ENCODE results near the gene PROX1. TPM values are rescaled to one million over a fixed set of nuclear protein-coding genes. Genes with fewer than 3 reads are reported as not detected.

PROX1 gene
- total RNA-seq, 1 donor from 2014 or later = 63.2 TPM

- peaks cover 34% of the 10 kb centered on the region for H3K36me3 Mint-ChIP-seq (ENCODE audit: insufficient read depth)
These were observed 11.0 kb downstream of the PROX1 start for GRCh38 chr1:213998785-213999184.

DNA sequence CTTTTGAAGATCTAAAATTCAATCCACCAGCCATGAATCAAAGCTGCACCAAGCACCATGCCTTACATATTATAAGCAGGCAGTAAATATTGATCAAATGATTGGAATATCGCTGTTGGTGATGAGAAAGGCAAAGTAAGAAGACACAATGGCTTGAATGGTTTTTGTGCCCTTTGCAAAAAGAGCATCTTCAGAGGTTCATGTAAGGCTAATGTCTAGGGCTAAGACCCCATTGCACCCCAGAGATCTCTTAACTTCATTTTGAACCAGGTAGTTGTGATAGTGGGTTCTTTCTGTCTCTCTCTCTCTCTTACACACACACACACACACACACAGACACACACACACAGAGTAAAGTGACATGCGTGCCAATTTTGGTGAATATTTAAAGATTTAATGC, 12.0 kb downstream of the PROX1 start:
- no peak overlapping the region for H3K4me3 Mint-ChIP-seq (ENCODE audit: low read depth)
- H3K27ac Mint-ChIP-seq = no peak overlapping the region
- no peaks in the 10 kb centered on the region for H3K27me3 Mint-ChIP-seq
- no peaks in the 10 kb centered on the region for H3K9me3 Mint-ChIP-seq (ENCODE audit: low read depth)
- DNase-seq (ENCODE audit: low spot score, unreplicated experiment) = no peak
- H3K36me3 Mint-ChIP-seq (ENCODE audit: insufficient read depth) = peaks cover 34% of the 10 kb centered on the region
- peaks cover 41% of the 10 kb centered on the region for H3K4me1 Mint-ChIP-seq (ENCODE audit: low read depth)
- TF ChIP-seq, protein P1, sequence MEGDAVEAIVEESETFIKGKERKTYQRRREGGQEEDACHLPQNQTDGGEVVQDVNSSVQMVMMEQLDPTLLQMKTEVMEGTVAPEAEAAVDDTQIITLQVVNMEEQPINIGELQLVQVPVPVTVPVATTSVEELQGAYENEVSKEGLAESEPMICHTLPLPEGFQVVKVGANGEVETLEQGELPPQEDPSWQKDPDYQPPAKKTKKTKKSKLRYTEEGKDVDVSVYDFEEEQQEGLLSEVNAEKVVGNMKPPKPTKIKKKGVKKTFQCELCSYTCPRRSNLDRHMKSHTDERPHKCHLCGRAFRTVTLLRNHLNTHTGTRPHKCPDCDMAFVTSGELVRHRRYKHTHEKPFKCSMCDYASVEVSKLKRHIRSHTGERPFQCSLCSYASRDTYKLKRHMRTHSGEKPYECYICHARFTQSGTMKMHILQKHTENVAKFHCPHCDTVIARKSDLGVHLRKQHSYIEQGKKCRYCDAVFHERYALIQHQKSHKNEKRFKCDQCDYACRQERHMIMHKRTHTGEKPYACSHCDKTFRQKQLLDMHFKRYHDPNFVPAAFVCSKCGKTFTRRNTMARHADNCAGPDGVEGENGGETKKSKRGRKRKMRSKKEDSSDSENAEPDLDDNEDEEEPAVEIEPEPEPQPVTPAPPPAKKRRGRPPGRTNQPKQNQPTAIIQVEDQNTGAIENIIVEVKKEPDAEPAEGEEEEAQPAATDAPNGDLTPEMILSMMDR (IDR thresholded peaks at IDR 0.05; ENCODE audit: unreplicated experiment) = no peak

More at GRCh38 chr1:213998785-213999184, 11.0 kb downstream of the PROX1 start:
- Mint-ChIP-seq H3K9me3 (ENCODE audit: low read depth) (no peaks in the 10 kb centered on the region), H3K4me3 (ENCODE audit: low read depth) (no peak overlapping the region), H3K4me1 (ENCODE audit: low read depth) (peaks cover 37% of the 10 kb centered on the region), H3K27me3 (no peaks in the 10 kb centered on the region), H3K27ac (peak overlapping the region; percentile 27)
- TF ChIP-seq, protein P1 (IDR thresholded peaks at IDR 0.05; ENCODE audit: unreplicated experiment) = no peak
- no peak for DNase-seq (ENCODE audit: low spot score, unreplicated experiment)

GRCh38 chr1:214002060-214002459, 14.3 kb downstream of the PROX1 start:
- Mint-ChIP-seq H3K4me1 (ENCODE audit: low read depth) (peaks cover 63% of the 10 kb centered on the region), H3K9me3 (ENCODE audit: low read depth) (no peaks in the 10 kb centered on the region), H3K27me3 (no peaks in the 10 kb centered on the region), H3K4me3 (ENCODE audit: low read depth) (peak overlapping the region; percentile 40), H3K27ac (peak overlapping the region; percentile 91), H3K36me3 (ENCODE audit: insufficient read depth) (peaks cover 26% of the 10 kb centered on the region)
- TF ChIP-seq, protein P1 (IDR thresholded peaks at IDR 0.05; ENCODE audit: unreplicated experiment) = no peak
- DNase-seq (ENCODE audit: low spot score, unreplicated experiment) = no peak

DNA sequence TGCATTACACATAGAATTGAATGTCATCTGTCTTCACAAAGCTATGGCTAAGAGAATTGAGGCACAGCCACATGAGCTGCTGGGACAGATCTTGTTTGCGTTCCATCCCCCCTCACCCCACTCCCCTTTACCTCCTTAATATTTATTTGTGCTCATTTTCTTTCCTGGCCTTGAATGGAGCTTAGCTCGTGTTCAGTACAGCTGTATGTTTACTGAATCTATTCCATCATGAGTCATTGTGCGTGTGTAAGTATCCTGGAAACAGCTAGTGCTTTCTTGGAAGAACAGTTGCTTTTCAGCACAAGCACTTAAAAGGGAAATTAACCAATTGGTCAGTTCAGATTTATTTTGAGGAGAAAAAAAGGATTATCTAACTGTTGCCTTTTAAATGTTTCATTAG, 14.7 kb downstream of the PROX1 start:
- peaks cover 22% of the 10 kb centered on the region for H3K36me3 Mint-ChIP-seq (ENCODE audit: insufficient read depth)
- TF ChIP-seq, protein P1 (IDR thresholded peaks at IDR 0.05; ENCODE audit: unreplicated experiment) = no peak
- H3K4me1 Mint-ChIP-seq (ENCODE audit: low read depth) = peaks cover 64% of the 10 kb centered on the region
- H3K9me3 Mint-ChIP-seq (ENCODE audit: low read depth) = no peaks in the 10 kb centered on the region
- no peak overlapping the region for H3K4me3 Mint-ChIP-seq (ENCODE audit: low read depth)
- peak overlapping the region; percentile 91 for H3K27ac Mint-ChIP-seq
- no peak for DNase-seq (ENCODE audit: low spot score, unreplicated experiment)
- H3K27me3 Mint-ChIP-seq = no peaks in the 10 kb centered on the region

GRCh38 chr1:214003233-214003632, 15.5 kb downstream of the PROX1 start:
- H3K36me3 Mint-ChIP-seq (ENCODE audit: insufficient read depth) = peaks cover 16% of the 10 kb centered on the region
- no peak for DNase-seq (ENCODE audit: low spot score, unreplicated experiment)
- TF ChIP-seq, protein P1 (IDR thresholded peaks at IDR 0.05; ENCODE audit: unreplicated experiment) = no peak
- H3K4me3 Mint-ChIP-seq (ENCODE audit: low read depth) = no peak overlapping the region
- H3K27me3 Mint-ChIP-seq = no peaks in the 10 kb centered on the region
- no peaks in the 10 kb centered on the region for H3K9me3 Mint-ChIP-seq (ENCODE audit: low read depth)
- H3K27ac Mint-ChIP-seq = peak overlapping the region; percentile 59
- peaks cover 65% of the 10 kb centered on the region for H3K4me1 Mint-ChIP-seq (ENCODE audit: low read depth)

Data from progenitor cell of endocrine pancreas (in vitro differentiated cells).